NCI-H2081 (cell line): ENCODE data around the gene GUCY1A1.

ENCODE experiments used
- DNase-seq, 2 experiments: peaks; one replicate each; lab custom pipeline; 2025; lab: John Stamatoyannopoulos, UW

The GUCY1A1 gene

DNA sequence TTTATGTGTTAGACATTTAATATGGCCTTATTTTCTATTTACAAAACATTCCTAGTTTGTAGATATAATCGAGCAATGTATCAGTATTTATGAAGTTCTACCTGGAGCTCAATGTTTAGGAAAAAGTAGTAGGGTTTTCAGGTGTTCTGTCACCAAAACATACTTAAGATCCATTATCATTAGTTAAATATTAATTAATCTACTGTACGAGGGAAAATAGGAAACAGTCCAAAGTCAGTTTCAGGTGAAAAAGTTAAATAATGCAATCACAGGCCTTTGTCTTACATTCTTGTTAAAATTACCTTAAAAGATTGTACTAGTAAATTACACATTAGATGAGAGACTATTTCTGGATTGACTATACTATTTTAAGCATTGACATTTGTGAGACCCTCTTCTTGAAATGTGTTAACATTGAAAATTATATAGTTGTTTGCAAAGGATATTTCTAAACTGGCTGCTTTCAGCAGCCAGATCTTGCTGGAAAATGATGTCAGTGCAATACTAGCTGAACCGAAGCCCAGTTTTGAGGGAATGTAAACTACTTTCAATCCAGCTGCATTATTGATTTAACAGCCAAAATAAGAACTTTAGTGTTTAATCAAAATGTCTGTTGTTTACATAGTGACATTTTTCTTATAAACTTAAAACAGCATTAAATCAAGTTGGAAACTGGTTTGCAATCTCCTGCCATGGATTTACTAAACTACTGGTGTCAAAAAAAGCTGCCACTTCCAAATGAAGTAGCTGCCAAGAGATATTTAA, 111.5 kb downstream of the GUCY1A1 start:
- no peak for DNase-seq

DNA sequence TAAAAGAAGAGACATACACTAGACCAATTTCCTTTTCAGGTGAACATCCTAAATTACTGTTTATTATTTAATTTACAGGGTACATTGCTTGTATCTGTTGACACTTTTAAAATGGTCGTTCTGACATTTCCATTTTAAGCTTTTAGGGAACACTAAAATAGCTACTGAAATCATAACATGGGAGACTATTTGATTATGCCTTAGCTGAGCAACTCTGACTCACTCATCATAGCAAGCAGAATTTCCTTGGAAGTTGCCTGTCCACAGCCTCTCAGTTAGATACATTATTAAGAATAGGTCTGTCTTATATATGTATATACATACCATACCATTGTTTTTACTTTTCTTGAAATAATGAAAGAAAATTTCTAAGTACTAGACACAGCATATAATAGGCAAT, 114.1 kb downstream of the GUCY1A1 start:
- no peak for DNase-seq

DNA sequence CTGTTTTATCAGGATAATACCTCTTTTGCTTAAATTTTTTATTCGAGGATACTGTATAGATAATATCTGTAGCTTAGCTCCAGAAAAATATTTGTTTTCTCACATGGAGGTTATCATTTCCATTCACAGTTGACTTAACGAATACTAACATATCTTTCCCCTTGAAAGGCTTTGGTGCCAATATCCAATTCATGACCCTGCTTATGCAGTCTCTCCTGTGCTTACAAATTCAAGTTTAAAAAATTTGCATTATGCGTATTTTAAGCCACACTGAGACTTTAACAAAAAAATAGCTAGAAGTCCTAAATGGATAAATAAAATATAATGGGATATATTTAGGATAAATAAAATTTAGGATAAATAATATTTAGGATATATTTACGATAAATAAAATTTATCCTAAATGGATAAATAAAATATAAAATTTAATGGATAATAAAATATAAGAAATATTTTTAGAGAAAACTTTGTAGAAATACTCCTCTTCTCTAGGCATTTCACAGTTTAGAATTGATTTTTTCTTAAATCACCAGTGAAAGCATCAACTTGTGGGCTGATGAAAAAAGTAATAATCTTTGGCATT, 114.7 kb downstream of the GUCY1A1 start:
- DNase-seq, result no peak
